ENCODE data around the gene NUTM2A. TPM values are rescaled to one million over a fixed set of nuclear protein-coding genes. Genes with fewer than 3 reads are reported as not detected.
A peak's percentile ranks its signal among the peaks of the same experiment; 100 is the strongest.
"Not testable (repeated sequence)": the region's sequence is repeated elsewhere in the genome, so short reads cannot be mapped to it uniquely, and the experiment has no call there.

NUTM2A gene, protein sequence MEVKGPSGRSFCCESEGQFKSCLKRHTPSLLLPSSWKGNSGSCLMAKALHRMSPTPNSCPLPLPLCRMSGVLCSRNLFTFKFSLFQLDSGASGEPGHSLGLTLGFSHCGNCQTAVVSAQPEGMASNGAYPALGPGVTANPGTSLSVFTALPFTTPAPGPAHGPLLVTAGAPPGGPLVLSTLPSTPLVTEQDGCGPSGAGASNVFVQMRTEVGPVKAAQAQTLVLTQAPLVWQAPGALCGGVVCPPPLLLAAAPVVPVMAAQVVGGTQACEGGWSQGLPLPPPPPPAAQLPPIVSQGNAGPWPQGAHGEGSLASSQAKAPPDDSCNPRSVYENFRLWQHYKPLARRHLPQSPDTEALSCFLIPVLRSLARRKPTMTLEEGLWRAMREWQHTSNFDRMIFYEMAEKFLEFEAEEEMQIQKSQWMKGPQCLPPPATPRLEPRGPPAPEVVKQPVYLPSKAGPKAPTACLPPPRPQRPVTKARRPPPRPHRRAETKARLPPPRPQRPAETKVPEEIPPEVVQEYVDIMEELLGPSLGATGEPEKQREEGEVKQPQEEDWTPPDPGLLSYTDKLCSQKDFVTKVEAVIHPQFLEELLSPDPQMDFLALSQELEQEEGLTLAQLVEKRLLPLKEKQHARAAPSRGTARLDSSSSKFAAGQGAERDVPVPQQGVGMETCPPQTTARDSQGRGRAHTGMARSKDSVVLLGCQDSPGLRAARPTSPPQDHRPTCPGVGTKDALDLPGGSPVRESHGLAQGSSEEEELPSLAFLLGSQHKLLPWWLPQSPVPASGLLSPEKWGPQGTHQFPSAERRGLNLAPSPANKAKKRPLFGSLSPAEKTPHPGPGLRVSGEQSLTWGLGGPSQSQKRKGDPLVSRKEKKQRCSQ
- total RNA-seq = under 1 TPM; 0.22 to 0.54 TPM

DNA sequence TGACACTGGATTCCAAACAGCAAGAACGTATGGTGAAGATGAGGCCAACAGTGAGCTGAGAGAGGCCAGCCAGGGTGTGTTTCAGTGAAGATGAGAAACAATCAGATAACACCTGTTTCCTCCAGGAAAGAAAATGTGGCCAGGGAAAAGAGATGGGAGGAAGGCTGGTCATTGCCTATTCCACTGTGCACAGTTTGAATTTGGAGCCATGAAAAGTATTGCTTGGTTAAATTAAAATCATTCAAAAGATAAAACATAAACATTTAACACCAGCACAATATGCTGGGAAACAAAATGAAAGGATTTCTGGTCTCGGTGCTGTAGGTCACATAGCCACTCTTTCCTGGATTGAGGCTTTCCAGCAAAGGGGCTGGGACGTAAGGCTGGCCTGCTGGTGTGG, at the start of gene NUTM2A:
Gene NUTM2A (plus strand): TSS at position 301 of the 400 bp plus-strand sequence. CDS start 383 bp downstream, outside the sequence.
- ATAC-seq; CTCF ChIA-PET; H3K27me3 Mint-ChIP-seq; H3K36me3 Mint-ChIP-seq (ENCODE audit: low read depth); H3K27ac Mint-ChIP-seq; POLR2A ChIA-PET; DNase-seq; H3K4me3 Mint-ChIP-seq; H3K4me1 Mint-ChIP-seq (ENCODE audit: low read depth); H3K9me3 Mint-ChIP-seq; intact Hi-C loops (cut with micrococcal nuclease): not testable (repeated sequence)

GRCh38 chr10:87177587-87177986, 47.7 kb upstream of the NUTM2A start:
- intact Hi-C loops (cut with micrococcal nuclease); H3K9me3 Mint-ChIP-seq; POLR2A ChIA-PET; CTCF ChIA-PET; H3K4me1 Mint-ChIP-seq (ENCODE audit: low read depth); DNase-seq; H3K27ac Mint-ChIP-seq; H3K4me3 Mint-ChIP-seq; ATAC-seq; H3K27me3 Mint-ChIP-seq: not testable (repeated sequence)
- peaks cover 14% of the 10 kb centered on the region for H3K36me3 Mint-ChIP-seq (ENCODE audit: low read depth)

DNA sequence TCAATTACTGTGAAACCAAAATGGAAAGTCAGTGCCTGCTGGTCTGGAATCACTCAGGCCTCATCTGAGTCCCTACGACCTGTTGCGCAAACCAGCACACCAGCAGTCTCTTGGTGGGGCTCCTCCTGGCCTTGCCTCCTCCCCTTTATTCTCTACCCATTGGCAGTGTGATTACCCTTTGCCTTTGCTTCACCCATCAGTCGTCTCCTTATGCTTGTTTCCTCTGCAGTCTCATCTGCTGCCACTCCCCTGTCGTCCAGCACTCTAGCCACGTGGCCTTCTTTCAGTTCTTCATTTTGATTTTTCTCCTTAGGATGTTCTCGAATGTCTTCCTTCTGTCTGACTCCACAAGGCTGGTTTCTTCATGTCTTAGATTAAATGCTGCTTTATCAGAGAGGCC, 40.8 kb upstream of the NUTM2A start:
- Mint-ChIP-seq H3K9me3 (peaks cover 13% of the 10 kb centered on the region), H3K36me3 (ENCODE audit: low read depth) (peaks cover 48% of the 10 kb centered on the region)
- POLR2A ChIA-PET; H3K27me3 Mint-ChIP-seq; H3K27ac Mint-ChIP-seq; intact Hi-C loops (cut with micrococcal nuclease); DNase-seq; CTCF ChIA-PET; H3K4me3 Mint-ChIP-seq; ATAC-seq; H3K4me1 Mint-ChIP-seq (ENCODE audit: low read depth): not testable (repeated sequence)

GRCh38 chr10:87186016-87186415, 39.2 kb upstream of the NUTM2A start:
- intact Hi-C loops (cut with micrococcal nuclease); DNase-seq; CTCF ChIA-PET; H3K27me3 Mint-ChIP-seq; H3K4me3 Mint-ChIP-seq; H3K27ac Mint-ChIP-seq; POLR2A ChIA-PET; H3K4me1 Mint-ChIP-seq (ENCODE audit: low read depth); ATAC-seq: not testable (repeated sequence)
- peaks cover 47% of the 10 kb centered on the region for H3K36me3 Mint-ChIP-seq (ENCODE audit: low read depth)
- H3K9me3 Mint-ChIP-seq = peaks cover 13% of the 10 kb centered on the region

GRCh38 chr10:87187573-87187972, 37.7 kb upstream of the NUTM2A start:
- intact Hi-C loops (cut with micrococcal nuclease); H3K27me3 Mint-ChIP-seq; H3K27ac Mint-ChIP-seq; H3K4me3 Mint-ChIP-seq; CTCF ChIA-PET; ATAC-seq; H3K4me1 Mint-ChIP-seq (ENCODE audit: low read depth); DNase-seq; POLR2A ChIA-PET: not testable (repeated sequence)
- Mint-ChIP-seq H3K36me3 (ENCODE audit: low read depth) (peaks cover 48% of the 10 kb centered on the region), H3K9me3 (peaks cover 13% of the 10 kb centered on the region)

GRCh38 chr10:87191841-87192240, 33.4 kb upstream of the NUTM2A start:
- H3K27ac Mint-ChIP-seq; CTCF ChIA-PET; intact Hi-C loops (cut with micrococcal nuclease); H3K4me1 Mint-ChIP-seq (ENCODE audit: low read depth); H3K27me3 Mint-ChIP-seq; DNase-seq; POLR2A ChIA-PET; H3K4me3 Mint-ChIP-seq; H3K9me3 Mint-ChIP-seq; ATAC-seq: not testable (repeated sequence)
- H3K36me3 Mint-ChIP-seq (ENCODE audit: low read depth) = peaks cover 25% of the 10 kb centered on the region

DNA sequence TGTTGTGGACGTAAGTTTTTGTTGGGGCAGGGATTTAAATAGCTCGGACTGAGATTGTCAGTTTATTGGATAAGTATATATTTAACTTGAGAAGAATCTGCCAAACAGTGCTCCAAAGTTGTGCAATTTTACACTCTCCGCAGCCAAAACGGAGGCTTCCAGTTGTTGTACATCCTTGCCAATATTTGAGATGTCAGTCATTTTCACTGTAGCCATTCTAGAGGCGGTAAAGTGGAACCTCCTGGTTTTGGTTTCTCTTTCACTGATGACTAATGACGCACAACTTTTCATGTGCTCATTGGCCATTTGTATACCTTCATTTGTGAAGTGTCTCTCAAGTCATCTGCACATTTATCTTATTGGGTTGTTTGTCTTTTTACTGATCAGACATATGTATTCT, 24.3 kb upstream of the NUTM2A start:
- intact Hi-C loops (cut with micrococcal nuclease); POLR2A ChIA-PET; H3K27me3 Mint-ChIP-seq; H3K4me3 Mint-ChIP-seq; H3K9me3 Mint-ChIP-seq; H3K36me3 Mint-ChIP-seq (ENCODE audit: low read depth); H3K27ac Mint-ChIP-seq; CTCF ChIA-PET: not testable (repeated sequence)
- peak; percentile 68 for ATAC-seq
- H3K4me1 Mint-ChIP-seq (ENCODE audit: low read depth) = peaks cover 14% of the 10 kb centered on the region
- peak; percentile 24 for DNase-seq

DNA sequence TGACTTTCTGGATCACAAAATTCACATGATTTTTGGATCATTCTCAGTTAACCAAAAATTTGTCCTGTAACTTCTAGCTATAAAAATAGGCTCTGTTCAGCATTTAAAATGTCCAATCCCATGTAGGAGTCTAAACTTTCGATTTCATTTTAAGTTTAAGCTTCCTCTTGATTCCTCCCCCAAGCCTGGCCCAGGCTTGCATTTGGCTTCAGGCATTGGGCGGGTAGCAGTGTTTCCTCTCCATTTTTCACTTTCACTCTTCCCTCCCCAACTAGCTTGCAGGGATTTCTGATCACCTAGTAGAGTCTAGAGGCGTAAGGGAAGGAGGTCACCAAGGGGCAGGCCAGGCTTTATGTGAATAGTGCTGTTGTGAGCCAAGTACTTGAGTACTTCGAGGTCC, 20.4 kb upstream of the NUTM2A start:
- H3K27me3 Mint-ChIP-seq; H3K27ac Mint-ChIP-seq; H3K9me3 Mint-ChIP-seq; POLR2A ChIA-PET; intact Hi-C loops (cut with micrococcal nuclease); H3K36me3 Mint-ChIP-seq (ENCODE audit: low read depth); CTCF ChIA-PET; DNase-seq; H3K4me3 Mint-ChIP-seq: not testable (repeated sequence)
- peaks cover 14% of the 10 kb centered on the region for H3K4me1 Mint-ChIP-seq (ENCODE audit: low read depth)
- peak; percentile 8 for ATAC-seq

DNA sequence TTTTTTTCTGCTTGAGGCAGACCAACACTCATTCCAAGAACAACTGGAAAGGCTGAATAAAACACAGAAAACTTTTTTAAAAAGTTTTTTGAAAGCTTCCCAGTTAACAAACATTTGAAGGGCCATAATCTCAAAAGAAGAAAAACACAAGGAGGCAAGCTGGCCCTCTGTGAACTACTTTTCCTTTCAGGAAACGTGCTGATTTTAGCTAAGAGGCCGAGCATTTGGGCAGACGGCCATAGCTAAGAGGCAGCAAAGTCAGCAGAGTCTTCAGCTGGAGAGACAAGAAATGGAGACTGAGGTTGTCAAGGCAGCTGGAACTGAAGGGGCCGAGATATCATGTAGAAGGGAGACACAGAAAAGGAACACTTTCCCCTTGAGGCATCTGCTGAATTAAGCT, 18.3 kb upstream of the NUTM2A start:
- POLR2A ChIA-PET; intact Hi-C loops (cut with micrococcal nuclease); H3K27me3 Mint-ChIP-seq; ATAC-seq; DNase-seq; H3K27ac Mint-ChIP-seq; H3K9me3 Mint-ChIP-seq; H3K4me3 Mint-ChIP-seq; H3K36me3 Mint-ChIP-seq (ENCODE audit: low read depth); CTCF ChIA-PET: not testable (repeated sequence)
- peaks cover 14% of the 10 kb centered on the region for H3K4me1 Mint-ChIP-seq (ENCODE audit: low read depth)

DNA sequence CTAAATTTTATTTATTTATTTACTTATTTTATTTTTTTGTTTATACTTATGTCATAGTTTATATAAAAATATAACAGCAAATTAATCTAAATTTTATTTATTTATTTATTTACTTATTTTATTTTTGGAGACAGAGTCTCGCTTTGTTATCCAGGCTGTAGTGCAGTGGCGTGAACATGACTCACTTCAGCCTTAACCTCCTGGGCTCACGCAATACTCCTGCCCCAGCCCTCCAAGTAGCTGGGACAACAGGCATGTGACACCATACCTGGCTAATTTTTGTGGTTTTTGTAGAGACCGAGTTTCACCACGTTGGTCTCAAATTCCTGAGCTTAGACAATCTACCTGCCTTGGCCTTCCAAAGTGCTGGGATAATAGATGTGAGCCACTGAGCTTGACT, 14.9 kb upstream of the NUTM2A start:
- CTCF ChIA-PET; DNase-seq; POLR2A ChIA-PET; ATAC-seq; H3K4me1 Mint-ChIP-seq (ENCODE audit: low read depth); intact Hi-C loops (cut with micrococcal nuclease); H3K27ac Mint-ChIP-seq; H3K9me3 Mint-ChIP-seq; H3K36me3 Mint-ChIP-seq (ENCODE audit: low read depth); H3K4me3 Mint-ChIP-seq; H3K27me3 Mint-ChIP-seq: not testable (repeated sequence)

DNA sequence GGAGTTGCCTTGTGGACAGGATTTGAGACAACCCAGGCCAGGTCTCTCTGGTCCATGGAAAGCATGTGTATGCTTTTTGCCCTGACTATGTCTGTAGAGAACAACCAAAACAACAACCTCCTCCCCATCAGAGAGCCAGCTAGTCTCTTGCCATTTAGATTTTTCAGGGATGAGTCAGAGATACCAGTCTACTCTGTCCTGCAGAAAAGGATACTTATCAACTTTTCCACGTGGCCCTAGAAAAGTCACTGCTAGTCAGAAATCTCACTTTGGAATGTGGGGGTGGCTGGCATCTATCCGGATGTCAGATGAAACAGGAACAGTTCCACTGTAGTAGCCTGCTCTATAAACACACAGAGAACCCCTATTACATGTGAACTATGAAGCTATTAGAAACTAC, 13.4 kb upstream of the NUTM2A start:
- DNase-seq; H3K9me3 Mint-ChIP-seq; ATAC-seq; CTCF ChIA-PET; H3K27me3 Mint-ChIP-seq; H3K4me1 Mint-ChIP-seq (ENCODE audit: low read depth); H3K36me3 Mint-ChIP-seq (ENCODE audit: low read depth); H3K4me3 Mint-ChIP-seq; intact Hi-C loops (cut with micrococcal nuclease); H3K27ac Mint-ChIP-seq; POLR2A ChIA-PET: not testable (repeated sequence)
